HepG2 (cell line): ENCODE data around the gene FOXE3.
"Not testable (repeated sequence)": the region's sequence is repeated elsewhere in the genome, so short reads cannot be mapped to it uniquely, and the experiment has no call there.

ENCODE experiments used
- ASH2L ChIP-seq: fragments of 300-600, 200-600 bp; sonication (generic); IDR thresholded peaks from 2 replicates; pipeline ENCODE4 v1.7.0; 2017; ENCODE audit warnings: low read depth, mild to moderate bottlenecking, moderate library complexity, mixed read lengths, low read length; ENCODE audit not compliant: insufficient read length
- CTCF ChIP-seq: sonication (generic); formaldehyde crosslinking; IDR thresholded peaks from 2 replicates; pipeline ENCODE4 v1.5.0; 2020; ENCODE audit warnings: mild to moderate bottlenecking, missing genetic modification reagents, moderate library complexity
- GABPB1 ChIP-seq: IDR thresholded peaks from 2 replicates; pipeline ENCODE4 v1.6.1; 2016; ENCODE audit warnings: mild to moderate bottlenecking, missing genetic modification reagents, moderate library complexity, missing compliant biosample characterization
- JUND ChIP-seq: sonication (generic); formaldehyde crosslinking; IDR thresholded peaks from 2 replicates; pipeline ENCODE4 v1.8.0; 2022; ENCODE audit warnings: mild to moderate bottlenecking, missing genetic modification reagents
- RBFOX2 ChIP-seq: fragments of 200-400 bp; formaldehyde crosslinking; IDR thresholded peaks from 2 replicates; pipeline ENCODE4 v1.6.1; 2017; ENCODE audit warnings: low read depth, mild to moderate bottlenecking, low read length
- ZFP36L2 ChIP-seq: sonication (generic); formaldehyde crosslinking; IDR thresholded peaks from 2 replicates; pipeline ENCODE4 v1.4.0; 2020; ENCODE audit warnings: missing genetic modification reagents
- ZNF431 ChIP-seq: sonication (generic); formaldehyde crosslinking; IDR thresholded peaks from 2 replicates; pipeline ENCODE4 v1.9.0; 2022; ENCODE audit warnings: missing genetic modification reagents, low read depth, mild to moderate bottlenecking, borderline replicate concordance
- ZNF687 ChIP-seq: sonication (generic); formaldehyde crosslinking; IDR thresholded peaks from 2 replicates; pipeline ENCODE4 v1.5.1; 2020; ENCODE audit warnings: mild to moderate bottlenecking, missing genetic modification reagents, moderate library complexity
- ZNF780A ChIP-seq: sonication (generic); formaldehyde crosslinking; IDR thresholded peaks from 2 replicates; pipeline ENCODE4 v1.8.0; 2022; ENCODE audit warnings: mild to moderate bottlenecking, missing genetic modification reagents, moderate library complexity

GRCh38 chr1:47457547-47457946 is 41.5 kb downstream of the FOXE3 start:
- not testable (repeated sequence) for TF ChIP-seq ZNF431; ZFP36L2; ZNF687 (CRISPR knock-in tag); CTCF (CRISPR knock-in tag); ASH2L; GABPB1 (CRISPR knock-in tag); ZNF780A (CRISPR knock-in tag); RBFOX2; JUND
